ENCODE data around the gene HOXC10.

The HOXC10 gene

GRCh38 chr12:53944907-53945847, 39.8 kb upstream of the HOXC10 start:
- H3K36me3 Mint-ChIP-seq (ENCODE audit: low read depth) = no peaks in the 10 kb centered on the region
- no peak overlapping the region for H3K4me3 Mint-ChIP-seq
- no peaks in the 10 kb centered on the region for H3K4me1 Mint-ChIP-seq (ENCODE audit: low read depth)

DNA sequence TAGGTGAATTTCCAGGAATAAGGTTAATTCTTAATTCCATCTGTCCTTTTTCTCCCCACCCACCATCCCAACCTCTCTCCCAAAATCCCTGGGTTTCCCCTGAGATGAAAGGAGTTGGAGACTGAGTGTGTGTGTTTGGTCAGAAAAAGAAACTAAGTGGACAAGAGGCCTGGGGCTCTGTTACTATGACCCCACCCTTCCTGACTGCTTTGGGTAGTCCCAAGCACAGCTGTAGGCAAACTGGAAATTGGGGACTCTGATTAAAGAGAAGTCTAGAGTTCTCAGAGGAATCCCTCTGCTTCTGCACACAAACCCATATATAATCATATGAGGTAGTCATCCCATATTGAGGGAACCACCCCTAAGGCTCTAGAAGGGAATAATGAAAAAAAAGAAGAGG, 37.2 kb upstream of the HOXC10 start:
- H3K27ac Mint-ChIP-seq = no peak overlapping the region

More at GRCh38 chr12:53944907-53945847, 39.8 kb upstream of the HOXC10 start:
- Mint-ChIP-seq H3K27ac (no peak overlapping the region), H3K9me3 (no peaks in the 10 kb centered on the region), H3K27me3 (ENCODE audit: low read depth) (peaks cover 97% of the 10 kb centered on the region)

GRCh38 chr12:53948650-53949593, 36.0 kb upstream of the HOXC10 start:
- Mint-ChIP-seq H3K4me1 (ENCODE audit: low read depth) (peaks cover 6% of the 10 kb centered on the region), H3K36me3 (ENCODE audit: low read depth) (peaks cover 2% of the 10 kb centered on the region), H3K27me3 (ENCODE audit: low read depth) (peaks cover 98% of the 10 kb centered on the region), H3K4me3 (no peak overlapping the region), H3K27ac (no peak overlapping the region), H3K9me3 (no peaks in the 10 kb centered on the region)

More for the DNA sequence above, 37.2 kb upstream of the HOXC10 start:
- no peaks in the 10 kb centered on the region for H3K9me3 Mint-ChIP-seq
- peaks cover 3% of the 10 kb centered on the region for H3K4me1 Mint-ChIP-seq (ENCODE audit: low read depth)
- peaks cover 98% of the 10 kb centered on the region for H3K27me3 Mint-ChIP-seq (ENCODE audit: low read depth)
- H3K36me3 Mint-ChIP-seq (ENCODE audit: low read depth) = no peaks in the 10 kb centered on the region
- H3K4me3 Mint-ChIP-seq = no peak overlapping the region

DNA sequence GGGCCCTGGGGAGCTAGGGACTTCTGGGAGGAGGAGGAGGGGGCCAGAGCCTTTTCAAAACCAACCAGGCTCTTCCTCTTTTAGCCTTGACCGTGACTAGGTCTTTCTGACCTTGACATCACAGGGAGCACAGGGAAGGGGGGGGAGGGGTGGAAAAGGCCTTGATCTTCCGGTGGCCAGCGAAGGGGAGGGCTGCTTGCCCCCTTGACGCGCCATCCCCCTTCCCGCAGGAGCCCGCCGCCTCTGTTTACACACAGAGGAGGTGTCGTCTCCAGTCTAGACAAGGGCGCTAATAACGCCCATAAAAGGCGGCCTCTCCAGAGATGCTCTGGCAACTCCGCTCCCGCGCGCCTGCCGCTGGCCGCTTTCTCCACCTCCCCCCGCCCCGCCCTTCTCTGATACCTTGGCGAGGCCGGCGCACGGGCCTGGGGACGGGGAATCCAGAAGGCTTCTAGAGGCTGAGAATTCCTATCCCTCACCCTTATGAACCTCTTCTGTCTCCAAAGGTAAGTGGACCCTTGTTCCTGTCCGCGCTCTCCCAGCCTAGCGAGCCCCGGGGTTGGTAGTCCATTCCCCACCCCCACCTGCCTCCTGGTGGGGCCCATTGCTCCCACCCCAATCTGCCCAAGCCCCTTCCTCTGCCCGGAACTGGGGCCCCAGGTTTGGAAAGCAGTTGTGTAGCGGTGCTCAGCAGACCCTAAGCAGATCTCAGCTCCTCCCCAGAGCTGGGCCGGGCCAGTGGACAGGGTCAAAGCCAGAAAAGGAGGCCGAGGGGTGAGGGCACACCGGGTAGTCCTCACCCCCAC, 35.1 kb upstream of the HOXC10 start:
- Mint-ChIP-seq H3K27ac (no peak overlapping the region), H3K9me3 (no peaks in the 10 kb centered on the region)

DNA sequence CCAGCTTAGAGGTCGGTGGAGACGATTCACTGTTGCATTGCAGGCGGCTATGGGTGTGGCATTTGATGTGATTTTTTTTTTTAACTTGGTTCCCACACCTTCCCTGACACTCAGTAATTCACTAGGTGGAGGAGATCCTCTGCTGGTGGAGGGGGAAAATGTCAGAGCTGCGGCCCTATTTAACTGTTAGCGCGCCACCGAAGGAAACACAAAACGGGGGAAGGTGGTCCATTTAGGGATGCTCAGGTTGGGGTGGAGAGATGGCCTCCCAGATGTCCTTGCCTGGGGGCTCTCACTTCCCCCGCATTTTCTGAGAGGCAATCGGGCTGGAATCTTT, 34.5 kb upstream of the HOXC10 start:
- H3K36me3 Mint-ChIP-seq (ENCODE audit: low read depth) = peaks cover 2% of the 10 kb centered on the region
- H3K9me3 Mint-ChIP-seq = no peaks in the 10 kb centered on the region
- H3K27ac Mint-ChIP-seq = peak overlapping the region; percentile 63
- no peak overlapping the region for H3K4me3 Mint-ChIP-seq
- H3K4me1 Mint-ChIP-seq (ENCODE audit: low read depth) = peaks cover 6% of the 10 kb centered on the region
- peaks cover 96% of the 10 kb centered on the region for H3K27me3 Mint-ChIP-seq (ENCODE audit: low read depth)

More for the DNA sequence above, 35.1 kb upstream of the HOXC10 start:
- Mint-ChIP-seq H3K36me3 (ENCODE audit: low read depth) (peaks cover 2% of the 10 kb centered on the region), H3K4me3 (no peak overlapping the region), H3K4me1 (ENCODE audit: low read depth) (peaks cover 6% of the 10 kb centered on the region), H3K27me3 (ENCODE audit: low read depth) (peaks cover 98% of the 10 kb centered on the region)

- Mint-ChIP-seq H3K4me1 (ENCODE audit: low read depth) (peaks cover 9% of the 10 kb centered on the region), H3K9me3 (no peaks in the 10 kb centered on the region), H3K27me3 (ENCODE audit: low read depth) (peaks cover 96% of the 10 kb centered on the region), H3K36me3 (ENCODE audit: low read depth) (peaks cover 2% of the 10 kb centered on the region), H3K27ac (peak overlapping the region; percentile 72), H3K4me3 (no peak overlapping the region)
Observed at GRCh38 chr12:53950789-53951576, 34.0 kb upstream of the HOXC10 start.

DNA sequence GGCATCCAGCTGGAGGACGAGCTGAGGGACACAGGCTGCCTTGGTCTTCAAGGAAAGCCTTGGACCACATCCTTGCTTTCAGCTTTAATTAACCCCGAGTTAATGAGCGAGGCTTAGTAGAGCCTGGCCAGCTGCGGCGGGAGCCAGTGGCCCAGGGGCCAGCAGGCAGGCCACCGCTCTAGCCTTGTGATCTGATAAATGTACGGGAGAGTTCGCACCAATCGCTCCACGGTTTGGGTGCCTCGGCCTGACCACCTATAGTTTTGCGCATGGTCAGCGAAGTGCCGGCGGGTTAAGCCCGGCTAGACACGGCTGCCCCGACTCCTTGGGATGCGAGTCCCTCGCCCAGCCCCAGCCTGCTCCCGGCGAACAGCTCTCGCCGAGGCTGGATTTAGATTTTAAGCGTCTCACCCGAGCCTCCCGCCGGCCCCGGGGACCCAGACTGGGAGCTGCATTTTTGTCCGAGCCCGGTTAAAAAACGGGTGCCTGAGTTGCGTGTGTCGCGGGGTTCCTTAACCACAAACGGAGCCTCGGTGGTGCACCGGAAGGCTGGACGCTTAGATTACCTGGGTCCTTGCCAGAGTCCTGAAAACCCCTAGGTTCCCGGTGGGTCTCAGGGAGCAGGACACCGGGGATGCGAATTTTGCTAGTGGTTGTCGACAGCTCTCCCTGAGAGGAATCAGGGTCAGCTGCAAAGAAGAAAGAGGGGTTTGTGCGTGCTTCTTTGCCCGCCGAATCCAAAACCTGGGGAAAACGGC, 33.2 kb upstream of the HOXC10 start:
- Mint-ChIP-seq H3K4me3 (no peak overlapping the region), H3K27ac (peak overlapping the region; percentile 72)

GRCh38 chr12:53952335-53952694, 32.6 kb upstream of the HOXC10 start:
- Mint-ChIP-seq H3K4me1 (ENCODE audit: low read depth) (peaks cover 10% of the 10 kb centered on the region), H3K27ac (peak overlapping the region; percentile 31), H3K4me3 (no peak overlapping the region), H3K36me3 (ENCODE audit: low read depth) (peaks cover 2% of the 10 kb centered on the region), H3K27me3 (ENCODE audit: low read depth) (peaks cover 96% of the 10 kb centered on the region), H3K9me3 (no peaks in the 10 kb centered on the region)

More for the DNA sequence above, 33.2 kb upstream of the HOXC10 start:
- Mint-ChIP-seq H3K4me1 (ENCODE audit: low read depth) (peaks cover 10% of the 10 kb centered on the region), H3K36me3 (ENCODE audit: low read depth) (peaks cover 2% of the 10 kb centered on the region), H3K27me3 (ENCODE audit: low read depth) (peaks cover 96% of the 10 kb centered on the region), H3K9me3 (no peaks in the 10 kb centered on the region)

- Mint-ChIP-seq H3K27me3 (ENCODE audit: low read depth) (peaks cover 96% of the 10 kb centered on the region), H3K4me3 (peak overlapping the region; percentile 40), H3K36me3 (ENCODE audit: low read depth) (peaks cover 2% of the 10 kb centered on the region), H3K27ac (peak overlapping the region; percentile 66), H3K4me1 (ENCODE audit: low read depth) (peaks cover 10% of the 10 kb centered on the region), H3K9me3 (no peaks in the 10 kb centered on the region)
Observed at GRCh38 chr12:53952871-53953734, 31.8 kb upstream of the HOXC10 start.

- H3K27me3 Mint-ChIP-seq (ENCODE audit: low read depth) = peaks cover 96% of the 10 kb centered on the region
- no peaks in the 10 kb centered on the region for H3K9me3 Mint-ChIP-seq
- H3K27ac Mint-ChIP-seq = peak overlapping the region; percentile 66
- H3K36me3 Mint-ChIP-seq (ENCODE audit: low read depth) = peaks cover 2% of the 10 kb centered on the region
- H3K4me1 Mint-ChIP-seq (ENCODE audit: low read depth) = peaks cover 10% of the 10 kb centered on the region
- H3K4me3 Mint-ChIP-seq = no peak overlapping the region
Observed at GRCh38 chr12:53953831-53954693, 30.9 kb upstream of the HOXC10 start.

DNA sequence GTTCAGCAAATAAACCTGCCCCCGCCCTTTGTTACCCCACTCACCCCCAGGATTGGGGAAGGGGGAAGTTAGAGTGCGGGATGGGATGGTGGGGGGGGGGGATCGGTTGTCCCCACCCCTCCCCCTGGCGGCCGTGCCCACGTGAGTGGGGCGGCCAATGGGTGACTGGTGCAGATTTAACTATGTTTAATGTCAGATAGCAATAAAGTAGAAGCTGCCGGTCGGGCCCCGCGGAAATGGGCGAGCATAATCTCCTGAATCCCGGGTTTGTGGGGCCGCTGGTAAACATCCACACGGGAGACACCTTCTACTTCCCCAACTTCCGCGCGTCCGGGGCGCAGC, 30.3 kb upstream of the HOXC10 start, which contains the start of gene HOXC12:
HOXC12 (plus strand) TSS at position 210 of the 342 bp plus-strand sequence; CDS start at position 237, 27 bp downstream.
- peak within 1 kb of the TSS; percentile 66 for H3K27ac Mint-ChIP-seq
- peaks cover 2% of the 10 kb centered on the region for H3K36me3 Mint-ChIP-seq (ENCODE audit: low read depth)
- no peak within 1 kb of the TSS for H3K4me3 Mint-ChIP-seq
- H3K27me3 Mint-ChIP-seq (ENCODE audit: low read depth) = peaks cover 96% of the 10 kb centered on the region
- H3K9me3 Mint-ChIP-seq = no peaks in the 10 kb centered on the region
- peaks cover 10% of the 10 kb centered on the region for H3K4me1 Mint-ChIP-seq (ENCODE audit: low read depth)
